Measurements from ENCODE around the gene ZMIZ1.
A peak's percentile ranks its signal among the peaks of the same experiment; 100 is the strongest.

The ZMIZ1 gene

GRCh38 chr10:79314761-79315601 lies 246.2 kb downstream of the ZMIZ1 start:
- no peak for DNase-seq

- no peak for DNase-seq
Measured at GRCh38 chr10:79315602-79315920, 246.8 kb downstream of the ZMIZ1 start.

DNA sequence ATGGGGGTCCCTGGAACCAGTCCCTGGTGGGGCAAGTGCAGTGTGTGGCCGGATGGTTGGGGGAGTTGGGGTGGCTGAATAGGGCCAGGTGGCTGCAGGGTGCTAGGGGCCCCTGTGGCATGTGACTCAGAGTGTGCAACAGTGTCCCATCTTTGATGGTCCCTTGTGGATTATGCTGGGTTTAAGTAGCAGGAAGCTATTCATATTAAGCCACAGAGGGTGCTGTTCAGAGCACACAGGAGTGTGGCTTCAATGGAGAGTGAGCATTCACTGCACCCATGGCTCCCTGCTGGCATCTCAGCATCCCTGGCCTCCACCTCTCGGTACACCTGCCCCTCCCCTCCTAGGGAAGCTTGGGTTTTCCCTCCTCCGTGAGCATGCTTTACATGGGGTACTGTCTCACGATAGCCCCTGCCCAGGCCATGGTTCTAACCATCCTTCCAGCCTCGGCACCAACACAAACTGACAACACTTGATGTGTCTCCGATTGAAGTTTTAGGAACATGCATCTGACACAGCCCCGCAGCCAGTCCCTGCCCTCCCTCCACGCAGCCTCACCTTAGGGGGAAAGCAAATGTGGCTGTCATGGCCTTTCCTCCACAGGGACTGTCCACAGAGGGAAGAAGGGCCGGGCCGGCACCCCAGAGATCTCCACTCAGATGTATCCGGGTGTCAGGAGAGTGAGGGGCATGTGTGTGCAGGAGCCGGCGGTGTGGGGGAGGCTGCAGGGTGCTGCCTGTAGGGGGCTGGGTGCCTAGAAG lies 248.1 kb downstream of the ZMIZ1 start:
- DNase-seq, result no peak

DNA sequence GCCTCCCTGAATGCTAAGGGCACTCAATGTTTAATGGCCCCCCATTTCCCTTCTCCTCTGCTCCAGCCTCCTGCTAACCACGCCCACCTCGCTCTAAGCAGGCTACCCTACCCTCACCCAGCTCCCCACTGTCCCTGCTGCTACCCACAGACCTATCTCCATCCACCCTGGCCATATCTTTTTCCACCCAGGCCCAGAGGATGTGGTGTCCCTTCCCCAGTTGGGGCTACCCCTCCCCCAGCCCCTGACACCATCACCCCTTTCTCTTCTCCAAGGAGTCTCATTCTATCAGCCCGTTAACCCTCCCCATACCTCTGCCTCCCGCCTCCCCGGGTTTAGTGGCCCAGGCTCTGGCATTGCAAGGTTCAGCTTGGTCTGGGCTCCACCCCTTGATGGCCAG lies 249.6 kb downstream of the ZMIZ1 start:
- no peak for DNase-seq

DNA sequence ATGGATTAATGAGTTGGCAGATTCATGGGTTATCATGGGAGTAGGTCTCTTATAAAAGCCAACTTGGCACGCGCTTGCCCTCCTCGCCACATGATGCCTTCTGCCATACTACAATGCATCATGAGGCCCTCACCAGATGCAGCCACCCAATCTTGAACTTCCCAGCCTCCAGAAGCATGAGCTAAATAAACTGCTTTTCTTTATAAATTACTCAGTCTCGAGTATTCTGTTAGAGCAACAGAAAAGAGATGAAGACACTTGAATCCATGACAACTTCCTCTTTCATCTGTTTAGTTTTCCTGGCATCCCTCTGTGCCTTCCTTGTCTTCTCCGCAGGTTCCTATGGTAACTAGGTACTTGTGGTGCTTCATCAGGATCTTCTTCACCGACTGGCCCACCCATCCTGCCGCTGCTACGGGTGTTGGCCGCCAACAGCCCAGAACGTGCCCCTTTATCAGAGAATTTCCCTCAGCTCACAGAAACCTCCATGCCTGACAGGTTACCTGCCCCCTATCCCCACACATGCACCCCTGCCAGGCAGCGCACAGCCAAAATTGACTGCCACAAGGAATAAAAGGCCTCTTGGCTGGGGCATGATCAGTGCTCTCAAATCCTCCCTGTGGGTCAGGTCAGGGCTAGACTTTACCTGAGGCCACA lies 250.5 kb downstream of the ZMIZ1 start:
- no peak for DNase-seq

DNA sequence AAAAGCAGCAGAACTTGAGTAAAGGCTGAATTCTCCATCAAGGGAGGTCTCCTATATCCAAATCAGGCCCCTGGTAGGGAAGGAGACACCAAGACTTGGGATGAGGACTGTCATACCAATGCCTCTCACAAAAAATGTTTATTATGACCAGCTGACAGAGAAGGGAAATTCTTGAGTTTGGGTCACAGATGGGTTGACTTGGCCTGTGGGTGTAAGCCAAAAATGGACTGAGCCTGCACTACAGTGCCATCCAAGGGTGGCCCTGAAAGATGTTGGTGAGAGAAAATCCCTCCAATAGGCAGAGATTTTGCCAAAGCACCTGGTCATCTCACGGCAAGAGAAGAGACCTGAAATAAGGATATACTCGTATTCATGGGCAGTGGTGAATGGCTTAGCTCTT lies 251.6 kb downstream of the ZMIZ1 start:
- no peak for DNase-seq

DNA sequence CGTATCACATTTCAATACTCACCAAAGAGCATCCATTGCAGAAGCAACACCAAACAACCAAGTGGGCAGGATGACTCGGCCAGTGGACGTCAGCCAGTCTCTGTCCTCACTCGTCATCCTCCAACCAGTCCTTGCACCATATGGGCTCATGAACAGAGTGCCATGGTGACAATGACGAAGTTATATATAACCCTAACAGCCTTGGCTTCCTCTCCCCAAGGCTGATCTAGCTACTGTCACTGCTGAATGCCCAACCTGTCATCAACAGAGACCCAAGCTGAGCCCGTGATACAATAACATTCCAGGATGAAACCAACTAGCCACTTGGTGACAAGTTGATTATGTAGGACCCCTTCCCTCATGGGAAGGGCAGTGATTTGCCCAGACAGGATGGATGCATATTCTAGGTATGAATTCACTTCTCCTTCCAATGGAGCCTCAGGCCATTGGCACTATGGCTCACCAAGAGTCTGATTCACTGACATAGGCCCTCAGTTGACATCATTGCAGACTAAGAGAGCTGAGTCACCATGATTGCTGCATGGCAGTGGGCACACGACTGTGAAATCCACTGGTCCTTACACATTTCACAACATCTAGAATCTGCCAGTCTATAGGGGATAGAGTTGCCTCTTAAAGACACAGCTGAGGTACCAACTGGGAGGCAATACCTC lies 252.2 kb downstream of the ZMIZ1 start:
- DNase-seq, result peak; percentile 75

- DNase-seq, result no peak
Measured at GRCh38 chr10:79321494-79321882, 252.7 kb downstream of the ZMIZ1 start.

DNA sequence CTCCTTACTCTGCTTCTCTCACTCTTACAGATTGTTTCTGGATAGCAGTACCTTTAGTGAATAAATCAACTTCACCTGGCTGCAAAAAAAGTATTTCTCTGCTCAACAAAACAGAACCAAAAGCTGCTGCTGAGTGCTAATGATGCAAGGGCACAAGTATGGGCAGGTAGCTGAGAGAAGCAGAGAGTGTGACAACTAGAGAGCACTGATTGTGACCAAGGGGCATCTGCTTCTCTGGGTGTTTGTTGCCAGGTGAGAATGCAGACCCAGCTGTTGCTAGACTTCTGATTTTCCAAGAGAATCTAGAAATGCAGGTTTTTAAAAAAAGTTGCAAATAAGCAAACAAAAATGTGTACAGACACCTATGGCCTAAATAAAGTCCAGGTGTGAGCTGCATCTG lies 253.2 kb downstream of the ZMIZ1 start:
- no peak for DNase-seq

GRCh38 chr10:79322616-79323543 lies 254.1 kb downstream of the ZMIZ1 start:
- peak; percentile 77 for DNase-seq

GRCh38 chr10:79323602-79324001 lies 254.8 kb downstream of the ZMIZ1 start:
- DNase-seq, result no peak

DNA sequence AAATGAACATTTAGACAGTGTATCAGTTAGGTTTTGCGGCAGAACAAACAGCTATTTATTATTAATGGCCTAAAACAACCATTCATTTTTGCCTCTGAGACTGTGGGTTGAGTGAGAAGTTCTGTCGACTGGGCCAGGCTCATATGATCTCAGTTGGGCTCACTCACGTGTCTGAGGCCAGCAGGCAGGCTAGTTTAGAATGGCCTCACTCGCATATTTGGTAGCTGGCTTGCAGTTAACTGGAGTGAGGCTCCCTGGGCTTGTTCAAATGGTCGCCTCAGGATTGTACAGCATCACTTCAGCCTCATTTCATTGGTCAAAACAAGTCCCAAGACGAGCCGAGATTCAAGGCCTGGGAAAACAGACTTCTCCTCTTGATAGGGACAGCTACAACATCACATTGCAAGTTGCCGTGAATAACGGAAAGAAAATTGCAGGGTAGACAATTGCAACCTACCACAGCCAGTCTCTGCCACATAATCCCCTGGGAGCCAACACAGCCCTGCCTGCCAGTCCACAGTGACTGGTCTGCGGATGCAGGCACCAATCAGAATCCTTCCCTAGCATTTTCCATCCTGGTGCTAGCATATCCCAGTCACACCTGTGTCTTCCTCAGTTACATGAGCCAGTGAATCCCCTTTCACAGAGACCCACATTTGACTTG lies 255.4 kb downstream of the ZMIZ1 start:
- DNase-seq, result no peak

GRCh38 chr10:79326361-79327089 lies 257.8 kb downstream of the ZMIZ1 start:
- DNase-seq, result no peak

- no peak for DNase-seq
Measured at GRCh38 chr10:79327090-79327457, 258.3 kb downstream of the ZMIZ1 start.

- DNase-seq, result no peak
Measured at GRCh38 chr10:79328147-79328701, 259.5 kb downstream of the ZMIZ1 start.

GRCh38 chr10:79328737-79329504 lies 260.2 kb downstream of the ZMIZ1 start:
- DNase-seq, result peak; percentile 49

DNA sequence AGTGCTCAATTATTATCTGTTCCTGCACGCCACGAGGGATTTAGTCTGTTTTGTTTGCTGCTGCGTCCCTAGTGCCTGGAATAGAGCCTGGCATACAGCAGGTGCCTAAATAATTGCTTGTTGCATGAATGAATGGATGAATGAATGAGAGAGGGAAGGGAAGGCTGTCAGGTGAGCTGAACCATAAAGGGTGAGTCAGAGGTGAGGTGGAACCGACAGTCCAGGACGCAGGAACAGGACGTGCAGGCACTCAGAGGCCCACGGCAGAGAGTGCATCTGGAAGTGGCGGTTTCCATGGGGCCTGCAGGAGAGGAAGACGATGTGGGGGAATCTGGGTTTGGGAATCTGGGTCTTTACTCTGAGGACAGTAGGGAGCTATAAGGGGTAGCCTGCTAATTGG lies 260.8 kb downstream of the ZMIZ1 start:
- DNase-seq, result no peak

- no peak for DNase-seq
Measured at GRCh38 chr10:79331226-79331625, 262.5 kb downstream of the ZMIZ1 start.

- DNase-seq, result peak; percentile 90
Measured at GRCh38 chr10:79331709-79332108, 262.9 kb downstream of the ZMIZ1 start.
